H9 (cell line): ENCODE results near the gene DLG2. TPM values are rescaled to one million over a fixed set of nuclear protein-coding genes. Genes with fewer than 3 reads are reported as not detected.

Experiments used
- DNase-seq: peaks from one replicate; pipeline ENCODE4 v3.0.0-alpha.2; 2017
- H2AFZ ChIP-seq: one replicate; pipeline ENCODE4 v1.6.1; 2013; ENCODE audit warnings: mild to moderate bottlenecking, low read length, control low read depth, moderate library complexity
- H2AK5ac ChIP-seq: 2 replicates; pipeline ENCODE4 v1.6.1; 2013; ENCODE audit warnings: low read length, control low read depth, mixed read lengths; ENCODE audit not compliant: insufficient read length
- H2BK120ac ChIP-seq: one replicate; pipeline ENCODE4 v1.6.1; 2013; ENCODE audit warnings: low read depth, mild to moderate bottlenecking, low read length, control low read depth, inconsistent platforms; ENCODE audit not compliant: poor library complexity, severe bottlenecking
- H2BK12ac ChIP-seq: 2 replicates; pipeline ENCODE4 v1.6.1; 2013; ENCODE audit warnings: low read length, control low read depth, mixed read lengths, low read depth; ENCODE audit not compliant: insufficient read length
- H2BK15ac ChIP-seq: 2 replicates; pipeline ENCODE4 v1.6.1; 2013; ENCODE audit warnings: low read depth, low read length, control low read depth
- H2BK20ac ChIP-seq: one replicate; pipeline ENCODE4 v1.6.1; 2013; ENCODE audit warnings: low read depth, mild to moderate bottlenecking, low read length, control low read depth, inconsistent platforms; ENCODE audit not compliant: poor library complexity, severe bottlenecking
- H2BK5ac ChIP-seq: 2 replicates; pipeline ENCODE4 v1.6.1; 2013; ENCODE audit warnings: low read length, control low read depth, mixed read lengths; ENCODE audit not compliant: insufficient read length
- H3K14ac ChIP-seq: 2 replicates; pipeline ENCODE4 v1.6.1; 2013; ENCODE audit warnings: low read length, control low read depth; ENCODE audit not compliant: insufficient read depth
- H3K18ac ChIP-seq: 2 replicates; pipeline ENCODE4 v1.6.1; 2013; ENCODE audit warnings: low read depth, mild to moderate bottlenecking, mixed read lengths, low read length, control low read depth; ENCODE audit not compliant: insufficient read length
- H3K23ac ChIP-seq: 2 replicates; pipeline ENCODE4 v1.6.1; 2013; ENCODE audit warnings: low read length, control low read depth, mixed read lengths, low read depth; ENCODE audit not compliant: insufficient read length
- H3K23me2 ChIP-seq: 2 replicates; pipeline ENCODE4 v1.6.1; 2013; ENCODE audit warnings: low read depth, mild to moderate bottlenecking, mixed read lengths, low read length, control low read depth; ENCODE audit not compliant: insufficient read length, poor library complexity, severe bottlenecking
- H3K27ac ChIP-seq: 2 replicates; pipeline ENCODE4 v1.5.1; 2013; ENCODE audit warnings: low read length, control low read depth, mixed read lengths, low read depth; ENCODE audit not compliant: insufficient read length
- H3K27me3 ChIP-seq: 2 replicates; pipeline ENCODE4 v1.6.1; 2013; ENCODE audit warnings: low read length, control low read depth, inconsistent platforms; ENCODE audit not compliant: insufficient read depth
- H3K4ac ChIP-seq: 2 replicates; pipeline ENCODE4 v1.6.1; 2013; ENCODE audit warnings: low read depth, mild to moderate bottlenecking, control low read depth, inconsistent platforms, low read length, moderate library complexity
- H3K4me1 ChIP-seq: 2 replicates; pipeline ENCODE4 v1.6.1; 2013; ENCODE audit warnings: low read length, control low read depth, inconsistent platforms; ENCODE audit not compliant: insufficient read depth
- H3K4me2 ChIP-seq: 2 replicates; pipeline ENCODE4 v1.6.1; 2013; ENCODE audit warnings: low read length, control low read depth, mixed read lengths; ENCODE audit not compliant: insufficient read length, insufficient read depth
- H3K56ac ChIP-seq: 2 replicates; pipeline ENCODE4 v1.6.1; 2013; ENCODE audit warnings: low read depth, mild to moderate bottlenecking, mixed read lengths, low read length, control low read depth; ENCODE audit not compliant: insufficient read length
- H3K79me1 ChIP-seq: 2 replicates; pipeline ENCODE4 v1.6.1; 2013; ENCODE audit warnings: low read depth, mild to moderate bottlenecking, moderate library complexity, low read length, control low read depth, inconsistent platforms; ENCODE audit not compliant: insufficient read depth, poor library complexity, severe bottlenecking
- H3K79me2 ChIP-seq: 2 replicates; pipeline ENCODE4 v1.6.1; 2013; ENCODE audit warnings: low read length, control low read depth, inconsistent platforms; ENCODE audit not compliant: insufficient read depth
- H3K9ac ChIP-seq: 2 replicates; pipeline ENCODE4 v1.6.1; 2013; ENCODE audit warnings: low read length, control low read depth, mixed read lengths; ENCODE audit not compliant: insufficient read length; ENCODE audit errors: extremely low read depth
- H3K9me3 ChIP-seq: one replicate; pipeline ENCODE4 v1.6.1; 2013; ENCODE audit warnings: low read depth, low read length, inconsistent platforms; ENCODE audit not compliant: control insufficient read depth
- H3T11ph ChIP-seq: one replicate; pipeline ENCODE4 v1.6.1; 2013; ENCODE audit warnings: mild to moderate bottlenecking, low read length, control low read depth, inconsistent platforms
- H4K20me1 ChIP-seq: one replicate; pipeline ENCODE4 v1.6.1; 2013; ENCODE audit not compliant: control insufficient read depth, insufficient read length, insufficient read depth
- H4K5ac ChIP-seq: 2 replicates; pipeline ENCODE4 v1.6.1; 2013; ENCODE audit warnings: low read depth, mild to moderate bottlenecking, mixed read lengths, low read length, control low read depth; ENCODE audit not compliant: insufficient read length
- H4K8ac ChIP-seq: replicated peaks from 2 replicates; pipeline ENCODE4 v1.6.1; 2013; ENCODE audit warnings: low read length, control low read depth, mixed read lengths, low read depth; ENCODE audit not compliant: insufficient read length
- H4K91ac ChIP-seq: 2 replicates; pipeline ENCODE4 v1.6.1; 2013; ENCODE audit warnings: low read depth, mild to moderate bottlenecking, moderate library complexity, mixed read lengths, low read length, control low read depth; ENCODE audit not compliant: insufficient read length
- H3K27ac Mint-ChIP-seq, 3 experiments: 2 replicates in 2 of 3; 3 replicates in 1 of 3; pipeline ENCODE4 v1.8.0; 2020 to 2021; ENCODE audit warnings: mixed read lengths in 3 of 3, mild to moderate bottlenecking in 1 of 3, moderate library complexity in 1 of 3
- H3K27me3 Mint-ChIP-seq: 2 replicates; pipeline ENCODE4 v1.8.0; 2021; ENCODE audit warnings: low read depth, mild to moderate bottlenecking, moderate library complexity, mixed read lengths
- H3K36me3 Mint-ChIP-seq, 3 experiments: 2 replicates in 2 of 3; 3 replicates in 1 of 3; pipeline ENCODE4 v1.8.0; 2020 to 2021; ENCODE audit warnings: low read depth in 3 of 3, mixed read lengths in 3 of 3; ENCODE audit not compliant: insufficient read depth in 1 of 3
- H3K4me1 Mint-ChIP-seq, 2 experiments: 2 replicates each; pipeline ENCODE4 v1.8.0; 2020; ENCODE audit warnings: mixed read lengths in 2 of 2
- H3K4me3 Mint-ChIP-seq, 2 experiments: 2 replicates in 1 of 2; 3 replicates in 1 of 2; pipeline ENCODE4 v1.8.0; 2020 to 2021; ENCODE audit warnings: mild to moderate bottlenecking in 2 of 2, mixed read lengths in 2 of 2, moderate library complexity in 1 of 2
- H3K9me3 Mint-ChIP-seq, 2 experiments: 2 replicates in 1 of 2; 3 replicates in 1 of 2; pipeline ENCODE4 v1.8.0; 2020; ENCODE audit warnings: mild to moderate bottlenecking in 2 of 2, mixed read lengths in 2 of 2, moderate library complexity in 1 of 2
- CTCF ChIP-seq: fragments of 200-600 bp; sonication (generic); conservative IDR thresholded peaks from 3 replicates; pipeline ENCODE4 v1.8.0; 2021; ENCODE audit warnings: antibody characterized with exemption, mild to moderate bottlenecking
- WGBS: extraction: QIAGEN DNeasy Blood & Tissue Kit; methylation state at CpG from one replicate; pipeline ENCODE4 v1.1.7; 2013; ENCODE audit warnings: missing lambda C conversion rate, low lambda C conversion rate, mixed read lengths; ENCODE audit not compliant: insufficient read length; ENCODE audit errors: extremely low coverage; 5-methylcytosine and 5-hydroxymethylcytosine counted together
- total RNA-seq: library from RNA; stranded (reverse); gene quantifications from 2 replicates; pipeline ENCODE4 v1.2.1, GENCODE V29; 2021

DLG2 gene
- total RNA-seq, 1 experiment from 2014 or later: 8.0 TPM

- Histone ChIP-seq H4K5ac (no peak overlapping the region), H3K18ac (no peak overlapping the region), H2AFZ (no peak overlapping the region), H4K91ac (no peak overlapping the region), H3K23me2 (no peaks in the 10 kb centered on the region), H3K23ac (no peak overlapping the region), H3K14ac (no peak overlapping the region), H3K4me1 (no peaks in the 10 kb centered on the region), H3K79me1 (no peaks in the 10 kb centered on the region), H3K4me2 (no peak overlapping the region), H3K27me3 (no peaks in the 10 kb centered on the region), H3K9ac (no peak overlapping the region), H2BK120ac (no peak overlapping the region), H3K27ac (no peak overlapping the region), H3T11ph (no peak overlapping the region), H2BK5ac (no peak overlapping the region), H2BK15ac (no peak overlapping the region), H2BK12ac (no peak overlapping the region), H2BK20ac (no peak overlapping the region), H3K56ac (no peak overlapping the region), H3K4ac (no peak overlapping the region), H4K20me1 (no peaks in the 10 kb centered on the region), H3K79me2 (no peaks in the 10 kb centered on the region), H2AK5ac (no peak overlapping the region), H3K9me3 (no peaks in the 10 kb centered on the region), H4K8ac (no peak overlapping the region)
- H3K4me1 Mint-ChIP-seq: no peaks in the 10 kb centered on the region
- no peaks in the 10 kb centered on the region for H3K27me3 Mint-ChIP-seq
- no peak overlapping the region for H3K27ac Mint-ChIP-seq
- DNase-seq: no peak
- TF ChIP-seq CTCF: no peak
- H3K4me3 Mint-ChIP-seq: no peak overlapping the region
- H3K36me3 Mint-ChIP-seq: no peaks in the 10 kb centered on the region; a peak in 1 of 7 replicates
- no CpG with 5 or more reads among the region's 1 CpG for WGBS
- H3K9me3 Mint-ChIP-seq: peaks cover 0 to 3% of the 10 kb centered on the region in 2 experiments; a peak in 1 of 5 replicates
Measured at GRCh38 chr11:85089654-85090053, 537.5 kb downstream of the DLG2 start.
